Natural killer cell (primary cell): ENCODE results near the gene THSD4. TPM values are rescaled to one million over a fixed set of nuclear protein-coding genes. Genes with fewer than 3 reads are reported as not detected.

ENCODE experiments used
- ATAC-seq, 3 donors: fragments of 150-1000 bp in 2 of 3; fragments of 200-7000 bp in 1 of 3; cut with Tn5 transposase; 1 replicate in 1 of 3; 2 replicates in 2 of 3; pipeline ENCODE4 v1.10.0; 2021; ENCODE audit warnings: mild to moderate bottlenecking in 2 of 3, moderate library complexity in 2 of 3
- DNase-seq, 2 donors: peaks; one replicate each; pipeline versions ENCODE4 v3.0.0 to v3.0.0-alpha.2; 2013 to 2021; ENCODE audit warnings: mixed read lengths in 1 of 2
- H3K27ac ChIP-seq: one replicate; pipeline ENCODE4 v1.5.1; 2013; ENCODE audit warnings: mild to moderate bottlenecking, low read length
- H3K27me3 ChIP-seq: one replicate; pipeline ENCODE4 v1.6.1; 2013; ENCODE audit warnings: low read length; ENCODE audit not compliant: control insufficient read depth, insufficient read depth
- H3K36me3 ChIP-seq: one replicate; pipeline ENCODE4 v1.6.1; 2013; ENCODE audit warnings: low read length; ENCODE audit not compliant: control insufficient read depth, insufficient read depth
- H3K4me1 ChIP-seq: one replicate; pipeline ENCODE4 v1.6.1; 2013; ENCODE audit warnings: low read length; ENCODE audit not compliant: control insufficient read depth, insufficient read depth
- H3K4me3 ChIP-seq: one replicate; pipeline ENCODE4 v1.5.1; 2013; ENCODE audit warnings: low read length
- H3K9me3 ChIP-seq: one replicate; pipeline ENCODE4 v1.6.1; 2013; ENCODE audit warnings: low read length; ENCODE audit not compliant: control insufficient read depth, insufficient read depth
- H3K27ac Mint-ChIP-seq, 2 donors: one replicate each; pipeline ENCODE4 v1.8.0; 2022; ENCODE audit warnings: mild to moderate bottlenecking in 2 of 2, mixed read lengths in 2 of 2, moderate library complexity in 1 of 2
- H3K27me3 Mint-ChIP-seq, 2 donors: one replicate each; pipeline ENCODE4 v1.8.0; 2022; ENCODE audit warnings: low read depth in 2 of 2, mixed read lengths in 2 of 2
- H3K36me3 Mint-ChIP-seq: one replicate; pipeline ENCODE4 v1.8.0; 2022; ENCODE audit warnings: mixed read lengths
- H3K4me1 Mint-ChIP-seq, 2 donors: one replicate each; pipeline ENCODE4 v1.8.0; 2022; ENCODE audit warnings: mixed read lengths in 2 of 2
- H3K4me3 Mint-ChIP-seq: one replicate; pipeline ENCODE4 v1.8.0; 2022; ENCODE audit warnings: mild to moderate bottlenecking, moderate library complexity, mixed read lengths
- H3K9me3 Mint-ChIP-seq, 2 donors: one replicate each; pipeline ENCODE4 v1.8.0; 2022; ENCODE audit warnings: mixed read lengths in 2 of 2
- WGBS: methylation state at CpG from one replicate; pipeline ENCODE4 v1.1.7; 2013; ENCODE audit warnings: missing lambda C conversion rate; ENCODE audit not compliant: insufficient coverage; 5-methylcytosine and 5-hydroxymethylcytosine counted together
- intact Hi-C: fragments of 100-400 bp; cut with micrococcal nuclease; formaldehyde crosslinking; loops from one replicate; pipeline ENCODE4 v1.14.2; 2022
- total RNA-seq, 4 donors: library from RNA; stranded (reverse); fragments of 120-200 nt in 1 of 4; gene quantifications; one replicate each; pipeline versions ENCODE4 v1.2.3 to v1.2.4, GENCODE V29; 2013 to 2022
- TF ChIP-seq, protein P1 (sequence below): fragments of 200-600 bp; IDR thresholded peaks from one replicate; pipeline ENCODE4 v1.8.0; 2022; ENCODE audit warnings: antibody characterized with exemption

Gene THSD4
- total RNA-seq, 3 donors from 2014 or later (not counting 1 experiment from before 2014, with no cell fraction given), result not detected

DNA sequence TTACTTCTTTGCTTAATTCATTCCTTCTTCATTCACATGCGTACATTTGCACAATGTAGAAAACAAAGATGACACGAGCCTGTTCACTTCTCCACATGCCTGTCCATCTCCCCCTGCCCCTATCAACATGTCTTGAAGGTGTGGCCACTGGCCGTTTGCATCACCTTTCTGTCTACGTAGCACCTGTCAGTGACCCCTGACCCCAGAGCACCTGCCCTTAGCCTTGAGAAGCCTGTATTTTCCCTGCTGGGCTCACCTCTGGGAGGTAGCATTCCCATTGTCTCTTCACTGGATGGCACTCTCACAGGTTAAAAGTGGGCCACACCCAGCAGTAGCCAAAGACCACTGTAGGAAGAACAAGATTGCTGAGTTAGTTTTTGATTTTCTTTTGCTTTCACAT, 234.1 kb downstream of the THSD4 start:
- no peak overlapping the region for H3K27ac Mint-ChIP-seq
- H3K27ac ChIP-seq, result no peak overlapping the region
- DNase-seq (no peak), ATAC-seq (no peak)
- H3K4me1 ChIP-seq, result no peaks in the 10 kb centered on the region
- H3K9me3 ChIP-seq, result no peaks in the 10 kb centered on the region
- H3K36me3 Mint-ChIP-seq, result no peaks in the 10 kb centered on the region
- peaks cover 15 to 38% of the 10 kb centered on the region in 2 donors for H3K27me3 Mint-ChIP-seq
- WGBS, result 85% methylated on average over 4 of the region's 4 CpGs
- H3K4me3 Mint-ChIP-seq, result no peak overlapping the region
- H3K36me3 ChIP-seq, result no peaks in the 10 kb centered on the region
- H3K4me3 ChIP-seq, result no peak overlapping the region
- no peaks in the 10 kb centered on the region for H3K9me3 Mint-ChIP-seq
- TF ChIP-seq, protein P1, sequence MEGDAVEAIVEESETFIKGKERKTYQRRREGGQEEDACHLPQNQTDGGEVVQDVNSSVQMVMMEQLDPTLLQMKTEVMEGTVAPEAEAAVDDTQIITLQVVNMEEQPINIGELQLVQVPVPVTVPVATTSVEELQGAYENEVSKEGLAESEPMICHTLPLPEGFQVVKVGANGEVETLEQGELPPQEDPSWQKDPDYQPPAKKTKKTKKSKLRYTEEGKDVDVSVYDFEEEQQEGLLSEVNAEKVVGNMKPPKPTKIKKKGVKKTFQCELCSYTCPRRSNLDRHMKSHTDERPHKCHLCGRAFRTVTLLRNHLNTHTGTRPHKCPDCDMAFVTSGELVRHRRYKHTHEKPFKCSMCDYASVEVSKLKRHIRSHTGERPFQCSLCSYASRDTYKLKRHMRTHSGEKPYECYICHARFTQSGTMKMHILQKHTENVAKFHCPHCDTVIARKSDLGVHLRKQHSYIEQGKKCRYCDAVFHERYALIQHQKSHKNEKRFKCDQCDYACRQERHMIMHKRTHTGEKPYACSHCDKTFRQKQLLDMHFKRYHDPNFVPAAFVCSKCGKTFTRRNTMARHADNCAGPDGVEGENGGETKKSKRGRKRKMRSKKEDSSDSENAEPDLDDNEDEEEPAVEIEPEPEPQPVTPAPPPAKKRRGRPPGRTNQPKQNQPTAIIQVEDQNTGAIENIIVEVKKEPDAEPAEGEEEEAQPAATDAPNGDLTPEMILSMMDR, result no peak
- intact Hi-C loops, result no loop called here
- H3K4me1 Mint-ChIP-seq, result no peaks in the 10 kb centered on the region
- no peaks in the 10 kb centered on the region for H3K27me3 ChIP-seq

DNA sequence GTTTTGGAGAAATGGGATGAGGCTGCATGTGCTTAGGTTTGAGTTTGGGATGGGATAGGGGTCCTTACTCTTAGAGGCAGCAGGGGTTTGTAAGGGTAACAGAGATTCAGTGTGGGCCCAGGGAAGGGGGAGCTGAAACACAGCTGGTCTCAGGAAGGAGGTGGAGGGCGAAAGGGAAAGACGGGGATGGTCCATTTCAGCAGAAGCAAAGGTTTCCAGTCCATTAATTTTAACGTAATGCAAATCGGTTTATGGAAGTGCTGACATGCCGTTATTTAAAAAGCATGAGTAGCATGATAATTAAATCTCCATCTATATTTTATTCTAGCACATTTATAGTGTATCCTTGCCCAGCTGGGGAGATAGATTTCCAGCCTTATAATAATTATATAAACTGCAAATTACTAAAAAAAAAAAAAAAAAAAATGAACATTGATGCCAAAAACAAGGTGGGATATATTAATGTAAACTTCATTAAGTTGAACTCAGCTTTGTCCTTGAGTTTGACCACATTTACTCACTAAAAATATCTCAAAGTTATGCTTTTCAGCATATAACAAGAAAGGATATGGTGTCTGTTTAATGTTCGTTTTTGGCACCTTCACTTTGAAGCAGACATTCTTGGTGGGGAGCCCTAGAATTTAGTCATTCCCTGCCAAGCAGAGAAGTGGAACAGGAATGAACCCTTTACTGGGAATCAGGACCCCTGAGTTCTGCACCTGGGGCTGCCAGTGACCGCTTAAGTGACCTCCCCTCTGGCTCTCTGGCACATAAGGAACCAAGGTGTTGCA, 234.7 kb downstream of the THSD4 start:
- Histone ChIP-seq H3K27ac (no peak overlapping the region), H3K4me3 (no peak overlapping the region), H3K9me3 (no peaks in the 10 kb centered on the region), H3K27me3 (no peaks in the 10 kb centered on the region), H3K4me1 (no peaks in the 10 kb centered on the region), H3K36me3 (no peaks in the 10 kb centered on the region)
- H3K27ac Mint-ChIP-seq, result no peak overlapping the region
- H3K36me3 Mint-ChIP-seq, result no peaks in the 10 kb centered on the region
- H3K27me3 Mint-ChIP-seq, result peaks cover 15 to 40% of the 10 kb centered on the region in 2 donors
- H3K4me3 Mint-ChIP-seq, result no peak overlapping the region
- DNase-seq (no peak), ATAC-seq (no peak)
- no peaks in the 10 kb centered on the region for H3K4me1 Mint-ChIP-seq
- intact Hi-C loops, result no loop called here
- H3K9me3 Mint-ChIP-seq, result no peaks in the 10 kb centered on the region
- TF ChIP-seq, protein P1, result no peak
- WGBS, result 79% methylated on average over 5 of the region's 7 CpGs

DNA sequence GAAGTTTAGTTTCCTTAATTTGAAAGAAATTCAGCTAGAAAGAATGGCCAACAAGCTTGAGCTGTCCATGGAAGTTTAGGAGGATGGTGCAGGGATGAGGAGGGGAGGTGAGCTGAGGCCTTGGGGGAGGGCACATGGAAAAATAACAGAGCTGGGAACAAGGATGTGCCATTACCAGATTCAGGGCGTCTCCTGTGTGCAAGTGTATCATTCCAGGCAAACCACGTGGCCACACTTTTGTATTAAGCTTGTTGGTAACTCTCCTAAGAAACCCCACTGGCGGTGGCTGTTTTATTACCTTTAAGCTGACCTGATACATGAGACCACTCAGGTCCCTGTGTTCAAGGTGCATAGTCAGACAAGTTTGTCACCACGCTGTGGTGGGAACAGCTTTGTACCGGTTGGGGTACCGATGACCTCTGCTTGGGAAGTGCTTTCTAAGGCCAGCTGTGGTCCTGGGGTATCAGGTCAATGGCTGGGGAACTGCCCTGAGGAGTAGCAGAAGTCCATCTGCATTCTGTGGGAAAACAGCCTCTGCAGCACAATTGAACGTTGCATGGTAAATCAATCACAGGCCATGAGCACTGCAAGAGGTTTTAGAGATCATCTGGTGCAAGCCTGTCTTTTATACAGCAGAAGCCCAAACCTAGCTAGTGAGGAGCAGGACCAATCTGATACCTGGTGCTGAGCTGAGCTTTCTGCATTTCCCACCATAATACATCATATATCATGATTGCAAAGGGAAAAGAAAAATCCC, 235.5 kb downstream of the THSD4 start:
- Histone ChIP-seq H3K4me3 (no peak overlapping the region), H3K9me3 (no peaks in the 10 kb centered on the region), H3K4me1 (no peaks in the 10 kb centered on the region), H3K27me3 (no peaks in the 10 kb centered on the region), H3K27ac (no peak overlapping the region), H3K36me3 (no peaks in the 10 kb centered on the region)
- ATAC-seq, result no peak
- H3K4me1 Mint-ChIP-seq, result no peaks in the 10 kb centered on the region
- H3K27ac Mint-ChIP-seq, result no peak overlapping the region
- no peak overlapping the region for H3K4me3 Mint-ChIP-seq
- H3K36me3 Mint-ChIP-seq, result no peaks in the 10 kb centered on the region
- no peaks in the 10 kb centered on the region for H3K9me3 Mint-ChIP-seq
- H3K27me3 Mint-ChIP-seq, result peaks cover 15 to 46% of the 10 kb centered on the region in 2 donors
- intact Hi-C loops, result no loop called here
- DNase-seq, result no peak
- WGBS, result 75% methylated on average over 7 of the region's 7 CpGs
- TF ChIP-seq, protein P1, result no peak
